Activated CD8-positive, alpha-beta memory T cell treated with anti-CD3 and anti-CD28 coated beads, Interleukin-2, amount 50 U/mL, for 24 hours (primary cell): Measurements from ENCODE around the gene IFIT1.
"Not testable (repeated sequence)": the region's sequence is repeated elsewhere in the genome, so short reads cannot be mapped to it uniquely, and the experiment has no call there.

ENCODE experiments used
- DNase-seq: peaks from one replicate; pipeline ENCODE4 v3.0.0-alpha.2; 2020; ENCODE audit errors: extremely low read depth

Gene IFIT1

GRCh38 chr10:89431977-89432376 is 39.6 kb downstream of the IFIT1 start:
- DNase-seq = no peak

DNA sequence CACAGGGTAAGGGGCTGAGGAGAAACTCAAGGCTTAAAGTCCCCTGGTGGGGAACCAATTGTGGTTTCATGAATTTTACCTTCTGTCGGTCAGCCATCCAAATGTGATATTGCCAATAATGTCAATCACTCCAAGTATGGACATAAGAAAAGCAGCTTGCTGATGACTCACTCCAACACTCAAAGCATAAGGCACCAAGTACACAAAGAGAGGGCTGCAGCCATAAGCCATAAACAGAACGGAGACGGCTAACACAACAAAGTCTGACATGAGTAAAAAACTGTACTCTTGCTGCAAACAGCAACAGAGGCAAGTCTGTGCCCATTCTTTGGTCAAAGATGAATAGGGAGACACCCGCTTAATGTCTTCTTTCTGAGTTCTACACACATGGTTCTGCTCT is 46.1 kb downstream of the IFIT1 start:
- no peak for DNase-seq

- no peak for DNase-seq
Measured at GRCh38 chr10:89440226-89441009, 48.0 kb downstream of the IFIT1 start.

- DNase-seq = no peak
Measured at GRCh38 chr10:89442289-89442688, 49.9 kb downstream of the IFIT1 start.

- not testable (repeated sequence) for DNase-seq
Measured at GRCh38 chr10:89444819-89445218, 52.4 kb downstream of the IFIT1 start.

- DNase-seq = no peak
Measured at GRCh38 chr10:89450901-89451300, 58.5 kb downstream of the IFIT1 start.

DNA sequence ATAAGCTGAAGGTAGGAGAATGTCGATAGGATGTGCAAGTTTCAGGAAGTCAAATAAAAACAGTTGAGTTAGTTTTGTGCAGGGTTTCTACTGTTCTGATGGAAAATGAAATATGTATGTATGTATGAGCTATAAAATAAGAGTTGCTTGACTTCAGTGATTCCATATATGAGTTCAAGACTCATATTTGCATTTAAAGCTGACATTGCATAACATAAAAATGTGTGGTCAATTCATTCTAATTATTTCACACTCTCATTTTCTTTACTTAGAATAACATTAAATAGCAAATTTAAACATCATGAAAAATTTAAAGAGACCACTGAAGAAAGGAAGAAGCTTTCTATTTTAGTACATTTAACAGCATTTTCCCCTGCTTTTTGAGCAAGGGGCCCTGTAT is 59.8 kb downstream of the IFIT1 start:
- no peak for DNase-seq

- no peak for DNase-seq
Measured at GRCh38 chr10:89454561-89455347, 62.3 kb downstream of the IFIT1 start.
